HG03135 (cell line): ENCODE results near the gene TMEM263.
"Not testable (repeated sequence)": the region's sequence is repeated elsewhere in the genome, so short reads cannot be mapped to it uniquely, and the experiment has no call there.

Experiments
- ATAC-seq: cut with Tn5 transposase; IDR thresholded peaks from one replicate; pipeline ENCODE4 v1.9.1; 2021; ENCODE audit warnings: mild to moderate bottlenecking, moderate library complexity; ENCODE audit not compliant: unreplicated experiment

The TMEM263 gene

DNA sequence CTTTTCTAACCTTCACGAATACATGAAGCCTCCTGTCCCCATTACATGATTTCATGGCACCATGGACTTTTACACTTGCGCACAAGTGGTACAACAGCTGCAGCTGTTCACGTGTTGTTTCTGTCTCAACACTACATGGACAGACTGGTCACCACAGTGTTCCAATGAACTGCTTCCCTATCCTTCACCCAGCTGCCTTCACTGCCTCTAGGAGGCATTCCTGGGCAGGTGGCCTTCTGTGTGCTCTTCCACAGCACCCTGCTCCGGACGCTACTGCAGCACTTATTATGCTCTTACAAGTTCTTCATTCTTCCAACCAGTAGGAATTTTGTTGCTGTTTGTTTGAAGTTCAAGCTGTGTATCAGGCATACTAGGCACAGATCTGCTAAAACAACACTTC is 29.8 kb downstream of the TMEM263 start:
- no peak for ATAC-seq

DNA sequence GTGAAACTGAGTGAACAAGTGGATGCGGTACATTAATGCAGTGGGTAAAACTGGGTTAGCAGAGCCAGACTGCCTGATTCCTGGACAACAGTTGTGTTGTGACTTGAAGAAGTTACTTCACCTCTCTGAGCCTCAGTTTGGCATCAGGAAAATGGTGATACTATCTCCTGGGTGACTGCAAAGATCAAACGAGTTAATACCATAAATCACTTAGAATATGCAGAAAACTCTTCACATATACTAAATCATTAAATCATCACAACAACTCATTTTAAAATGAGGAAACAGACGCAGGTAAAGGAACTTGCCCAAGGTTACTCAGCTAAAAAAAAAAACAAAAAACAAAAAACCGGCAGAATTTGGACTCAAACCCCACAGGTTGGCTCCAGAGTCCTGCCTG is 30.4 kb downstream of the TMEM263 start:
- ATAC-seq = no peak

DNA sequence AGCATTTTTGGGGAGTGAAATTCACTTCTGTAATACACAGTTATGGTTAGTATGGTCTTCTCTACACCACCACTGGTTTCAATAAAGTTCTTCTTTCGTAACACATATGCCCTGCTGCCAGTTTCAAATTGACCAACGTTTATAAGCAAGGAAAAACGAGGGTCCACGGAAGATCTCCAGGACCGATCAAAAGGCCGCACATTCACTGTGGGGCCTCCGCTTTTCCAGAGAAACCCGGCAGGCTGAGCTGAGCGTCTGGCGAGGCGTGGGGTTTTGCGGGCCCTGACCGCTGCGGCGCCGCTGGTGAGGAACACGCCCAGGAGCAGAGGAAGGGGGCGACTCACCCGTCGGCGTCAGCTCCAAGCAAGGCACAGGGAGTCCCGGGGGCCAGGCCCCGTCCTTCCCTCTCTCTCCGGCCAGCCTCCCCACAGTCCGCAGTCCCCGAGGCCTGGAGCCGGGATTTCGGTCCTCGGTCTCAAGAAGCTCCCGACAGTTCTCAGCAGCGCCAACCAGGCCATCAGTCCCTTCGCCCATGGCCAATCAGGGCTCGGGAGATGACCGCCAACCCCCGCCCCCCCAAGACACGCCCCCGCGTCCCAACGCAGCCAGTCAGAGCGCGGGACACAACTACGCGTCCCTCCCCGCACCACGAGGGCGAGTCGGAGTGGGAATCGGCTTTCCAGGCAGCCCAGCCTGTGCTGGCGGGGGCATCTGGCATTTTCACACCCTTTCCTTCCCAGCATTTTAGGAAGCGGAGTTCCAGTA is 31.1 kb downstream of the TMEM263 start, which contains the start of gene MTERF2:
MTERF2 (minus strand) TSS at position 522 of the 765 bp plus-strand sequence. CDS start 8,432 bp downstream, outside the sequence.
- peak; percentile 96 for ATAC-seq

DNA sequence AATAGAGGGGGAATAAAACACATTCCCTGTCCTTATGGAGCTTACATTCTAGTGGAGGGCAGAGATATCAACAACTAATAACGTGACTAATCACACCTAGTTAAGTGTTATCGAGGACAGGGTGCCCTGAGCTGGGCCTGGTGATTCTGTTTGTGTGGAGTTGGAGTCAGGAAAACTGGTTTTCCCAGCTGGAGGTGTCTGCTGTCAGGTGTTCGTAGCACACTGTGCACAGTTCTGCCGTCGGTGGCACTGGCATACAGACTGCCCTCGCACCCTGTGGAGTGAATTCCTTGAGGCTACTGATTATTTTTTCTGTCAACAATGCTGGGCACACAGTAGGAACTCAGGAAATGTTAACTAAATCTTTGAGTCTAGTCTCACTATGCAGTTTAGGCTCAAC is 32.1 kb downstream of the TMEM263 start:
- no peak for ATAC-seq

DNA sequence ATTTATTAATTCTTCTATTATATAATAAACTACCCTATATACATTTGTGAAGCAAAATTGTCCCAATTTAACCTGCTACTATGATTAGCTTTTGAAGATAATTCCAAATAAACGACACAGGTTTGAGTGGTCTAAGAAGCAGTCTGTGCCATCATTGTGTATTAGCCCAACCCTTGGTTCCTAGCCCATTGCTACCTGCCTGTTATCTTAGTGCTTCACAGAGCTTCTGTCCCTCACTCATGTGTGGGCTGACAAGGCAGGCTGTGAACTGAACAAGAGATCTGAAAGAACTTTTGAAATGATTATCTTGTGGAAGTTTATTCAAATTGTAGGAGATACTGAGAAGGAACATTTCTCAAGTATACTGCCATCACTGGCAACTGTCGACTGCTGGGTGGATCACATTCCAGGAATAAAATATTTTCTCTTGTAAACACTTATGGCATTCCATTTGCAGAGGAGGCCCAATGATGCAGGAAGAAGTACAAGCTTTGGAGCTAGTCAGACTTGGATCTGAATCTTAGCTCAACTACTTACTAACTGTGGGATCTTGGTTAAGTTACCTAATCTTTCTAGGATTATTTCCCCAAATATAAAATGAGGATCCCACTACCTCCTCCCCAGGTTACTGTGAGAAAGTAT is 39.0 kb downstream of the TMEM263 start:
- no peak for ATAC-seq

DNA sequence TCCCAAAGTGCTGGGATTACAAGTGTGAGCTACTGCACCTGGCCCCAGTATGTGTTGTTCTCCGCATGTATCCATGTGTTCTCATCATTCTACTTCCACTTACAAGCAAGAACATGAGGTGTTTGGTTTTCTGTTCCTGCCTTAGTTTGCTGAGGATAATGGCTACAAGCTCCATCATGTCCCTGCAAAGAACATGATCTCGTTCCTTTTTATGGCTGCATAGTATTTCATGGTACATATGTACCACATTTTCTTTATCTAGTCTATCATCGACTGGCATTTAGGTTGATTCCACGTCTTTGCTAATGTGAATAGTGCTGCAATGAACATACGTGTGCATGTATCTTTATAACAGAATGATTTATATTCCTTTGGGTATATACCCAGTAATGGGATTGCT is 40.4 kb downstream of the TMEM263 start:
- not testable (repeated sequence) for ATAC-seq

DNA sequence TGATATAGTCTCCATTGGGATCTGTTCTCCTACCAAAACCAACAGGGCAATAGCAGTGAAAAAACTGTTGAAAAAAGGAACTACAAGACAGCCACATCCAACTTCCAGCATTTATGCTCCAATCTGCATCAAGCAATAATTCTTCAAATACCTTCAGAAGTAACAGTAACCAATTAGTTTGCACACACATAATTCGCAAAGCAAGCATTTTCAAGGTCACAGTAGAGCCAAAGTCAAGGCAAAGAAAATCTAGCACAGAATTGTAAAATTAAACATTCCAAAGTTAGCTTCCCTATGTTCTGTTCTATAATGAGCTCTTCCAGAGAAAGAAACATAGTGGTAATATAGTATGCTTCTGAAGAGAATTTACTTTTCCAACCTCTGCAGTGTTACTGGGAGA is 42.2 kb downstream of the TMEM263 start:
- no peak for ATAC-seq

DNA sequence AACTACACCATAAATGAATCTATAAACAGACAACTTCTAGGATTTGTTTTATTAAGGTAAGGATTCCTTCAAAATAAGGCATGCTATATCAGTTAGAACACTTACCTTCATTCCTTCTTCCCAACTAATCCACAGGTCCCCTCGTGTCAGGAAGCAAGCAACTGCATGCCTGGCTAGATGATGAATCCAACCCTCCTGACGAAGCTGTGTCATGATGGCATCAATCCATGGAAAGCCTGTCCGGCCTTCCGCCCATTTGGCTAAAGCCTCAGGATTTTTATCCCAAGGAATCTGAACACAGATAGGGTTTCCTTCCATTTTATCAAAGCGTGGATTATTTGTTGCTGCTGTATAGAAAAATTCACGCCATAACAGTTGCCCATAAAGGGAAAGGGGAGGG is 43.7 kb downstream of the TMEM263 start:
- ATAC-seq = no peak

DNA sequence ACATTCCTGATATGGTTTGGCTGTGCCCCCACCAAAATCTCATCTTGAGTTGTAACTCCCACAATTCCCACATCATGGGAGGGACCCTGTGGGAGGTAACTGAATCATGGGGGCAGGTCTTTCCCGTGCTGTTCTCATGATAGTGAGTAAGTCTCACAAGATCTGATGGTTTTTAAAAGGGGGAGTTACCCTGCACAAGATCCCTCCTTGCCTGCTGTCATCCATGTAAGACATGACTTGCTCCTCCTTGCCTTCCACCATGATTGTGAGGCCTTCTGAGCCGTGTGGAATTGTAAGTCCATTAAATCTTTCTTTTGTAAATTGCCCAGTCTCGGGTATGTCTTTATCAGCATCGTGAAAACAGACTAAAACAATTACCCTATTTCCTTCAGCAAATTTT is 47.0 kb downstream of the TMEM263 start:
- not testable (repeated sequence) for ATAC-seq

DNA sequence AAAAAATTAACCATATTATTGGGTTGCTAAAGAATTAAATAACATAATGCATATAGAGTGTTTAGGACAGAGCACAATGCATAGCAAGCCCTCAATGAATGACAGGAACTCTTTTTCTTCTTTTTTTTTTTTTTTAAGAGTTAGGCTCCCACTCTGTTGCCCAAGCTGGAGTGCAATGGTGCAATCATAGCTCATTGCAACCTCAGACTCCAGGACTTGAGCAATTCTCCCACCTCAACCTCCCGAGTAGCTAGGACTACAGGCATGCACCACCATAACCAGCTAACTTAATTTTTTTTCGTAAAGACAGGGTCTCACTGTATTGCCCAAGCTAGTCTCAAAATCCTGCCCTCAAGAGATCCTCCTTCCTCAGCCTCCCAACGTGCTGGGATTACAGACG is 51.7 kb downstream of the TMEM263 start:
- ATAC-seq = no peak

DNA sequence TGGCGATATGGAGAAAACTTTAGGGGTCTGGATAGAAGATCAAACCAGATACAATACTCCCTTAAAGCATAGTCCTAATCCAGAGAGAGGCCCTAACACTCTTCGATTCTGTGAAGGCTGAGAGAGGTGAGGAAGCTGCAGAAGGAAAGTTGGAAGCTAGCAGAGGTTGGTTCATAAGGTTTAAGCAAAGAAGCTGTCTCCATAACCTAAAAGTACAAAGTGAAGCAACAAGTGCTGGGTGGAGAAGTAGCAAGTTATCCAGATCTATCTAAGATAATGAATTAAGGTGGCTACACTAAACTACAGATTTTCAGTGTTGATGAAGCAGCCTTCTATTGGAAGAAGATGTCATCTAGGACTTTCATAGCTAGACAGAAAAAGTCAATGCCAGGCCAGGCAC is 55.8 kb downstream of the TMEM263 start:
- no peak for ATAC-seq

DNA sequence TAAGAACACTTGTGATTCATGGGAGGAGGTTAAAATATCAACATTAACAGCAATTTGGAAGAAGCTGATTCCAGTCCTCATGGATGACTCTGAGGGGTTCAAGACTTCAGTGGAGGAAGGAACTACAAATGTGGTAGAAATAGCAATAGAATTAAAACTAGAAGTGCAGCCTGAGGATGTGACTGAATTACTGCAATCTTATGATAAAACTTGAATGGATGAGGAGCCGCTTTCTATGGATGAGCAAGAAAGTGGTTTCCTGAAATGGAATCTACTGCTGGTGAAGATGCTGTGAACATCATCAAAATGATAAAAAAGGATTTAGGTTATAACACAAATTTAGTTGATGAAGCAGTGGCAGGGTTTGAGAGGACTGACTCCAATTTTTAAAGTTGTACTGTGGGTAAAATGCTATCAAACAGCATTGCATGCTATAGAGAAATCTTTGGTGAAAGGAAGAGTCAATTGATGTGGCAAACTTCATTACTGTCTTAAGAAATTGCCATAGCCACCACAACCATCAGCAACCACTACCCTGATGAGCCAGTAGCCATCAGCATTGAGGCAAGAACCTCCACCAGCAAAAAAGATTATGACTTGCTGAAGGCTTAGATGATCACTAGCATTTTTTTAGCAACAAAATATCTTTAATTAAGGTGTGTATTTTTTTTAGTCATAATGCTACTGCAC is 57.2 kb downstream of the TMEM263 start:
- ATAC-seq = no peak

DNA sequence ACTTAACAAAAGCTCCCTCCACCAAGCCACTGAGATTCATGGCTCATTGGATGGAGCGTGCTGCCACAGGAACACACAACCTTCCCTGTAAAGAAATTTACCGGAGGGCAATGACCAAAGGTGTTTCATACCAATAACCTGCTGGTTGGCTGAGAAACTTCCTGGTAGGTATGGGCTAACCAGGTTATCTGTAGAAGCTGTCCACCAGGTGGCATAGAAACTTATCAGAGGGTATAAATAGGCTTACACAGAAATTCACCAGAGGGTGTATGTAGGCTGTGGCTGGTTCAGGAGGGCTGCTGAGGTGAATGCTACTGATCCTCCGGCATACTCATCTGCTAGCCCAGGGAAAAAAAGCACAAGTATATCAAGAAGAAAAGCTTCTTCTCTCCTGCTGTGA is 58.3 kb downstream of the TMEM263 start:
- no peak for ATAC-seq

DNA sequence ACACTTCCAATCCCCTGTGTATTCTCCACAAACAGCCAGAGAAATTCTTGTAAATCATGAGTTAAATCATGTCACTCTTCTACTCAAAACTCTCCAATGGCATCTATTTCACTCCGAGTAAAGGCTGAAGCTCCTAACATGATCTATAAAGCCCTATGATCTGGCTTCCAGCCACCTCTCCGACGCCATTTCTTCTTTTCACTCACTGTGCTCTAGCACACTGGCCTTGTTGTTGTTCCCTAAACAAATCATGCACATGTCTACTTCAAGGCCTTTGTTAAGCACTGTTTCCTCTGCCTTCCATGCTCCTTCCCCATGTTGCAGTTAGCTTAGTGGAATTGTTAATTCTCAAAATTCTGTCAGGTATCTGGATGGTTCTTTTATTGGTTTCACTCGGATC is 61.3 kb downstream of the TMEM263 start:
- no peak for ATAC-seq

DNA sequence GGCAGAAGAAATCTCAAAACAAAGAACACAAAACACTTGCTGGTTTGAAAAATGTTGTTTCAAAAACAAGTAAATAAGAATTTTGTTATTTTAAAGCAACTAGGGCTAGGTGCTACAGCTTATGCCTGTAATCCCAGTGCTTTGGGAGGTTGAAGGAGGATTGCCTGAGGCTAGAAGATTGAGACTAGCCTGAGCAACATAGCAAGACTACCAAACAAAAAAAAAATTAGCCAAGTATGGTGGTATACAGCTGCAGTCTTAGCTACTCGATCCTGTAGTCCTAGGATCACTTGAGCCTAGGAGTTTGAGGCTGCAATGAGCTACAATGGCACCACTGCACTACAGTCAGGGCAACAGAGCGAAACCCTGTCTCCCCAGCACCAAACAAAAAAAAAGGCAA is 63.8 kb downstream of the TMEM263 start:
- ATAC-seq = no peak
